Psoas muscle (tissue), 8 donors: ENCODE results near the gene PTOV1. TPM values are rescaled to one million over a fixed set of nuclear protein-coding genes. Genes with fewer than 3 reads are reported as not detected.

ENCODE experiments used
- ATAC-seq, 4 donors: fragments of 200-7000 bp; cut with Tn5 transposase; one replicate each; pipeline ENCODE4 v1.9.1; 2020; ENCODE audit warnings: moderate library complexity in 3 of 4, mild to moderate bottlenecking in 2 of 4
- DNase-seq, 2 donors: peaks; one replicate each; pipeline ENCODE4 v3.0.0-alpha.2; 2020
- H3K27ac ChIP-seq: fragments of 200-600 bp; one replicate; pipeline ENCODE4 v1.8.0; 2022
- H3K27me3 ChIP-seq, 3 donors: fragments of 200-600 bp in 1 of 3; one replicate each; pipeline versions ENCODE4 v1.6.1 to v1.8.0; 2013 to 2022; ENCODE audit warnings: low read length in 2 of 3, mild to moderate bottlenecking in 2 of 3, moderate library complexity in 1 of 3; ENCODE audit not compliant: insufficient read depth in 3 of 3
- H3K36me3 ChIP-seq, 2 donors: fragments of 200-600 bp in 1 of 2; one replicate each; pipeline versions ENCODE4 v1.6.1 to v1.8.0; 2013 to 2022; ENCODE audit warnings: low read depth in 1 of 2, mild to moderate bottlenecking in 1 of 2, moderate library complexity in 1 of 2; ENCODE audit not compliant: insufficient read depth in 1 of 2
- H3K4me1 ChIP-seq: fragments of 200-600 bp; one replicate; pipeline ENCODE4 v1.8.0; 2022
- H3K4me3 ChIP-seq: fragments of 200-600 bp; one replicate; pipeline ENCODE4 v1.8.0; 2022; ENCODE audit warnings: mild to moderate bottlenecking
- H3K9me3 ChIP-seq: fragments of 200-600 bp; one replicate; pipeline ENCODE4 v1.8.0; 2022
- WGBS, 3 donors: extraction: QIAGEN DNeasy Blood & Tissue Kit; methylation state at CpG; one replicate each; pipeline versions ENCODE4 v1.1.6 to v1.1.7; 2013; 5-methylcytosine and 5-hydroxymethylcytosine counted together
- intact Hi-C, 2 donors: fragments of 100-400 bp; cut with DNase I; formaldehyde crosslinking; loops; one replicate each; pipeline versions ENCODE4 v1.11.0 to v1.14.2; 2022
- polyA plus RNA-seq, 3 donors: library from polyadenylated mRNA; stranded (reverse); fragments of 200-250 nt; gene quantifications; one replicate each; pipeline ENCODE4 v1.2.3, GENCODE V29; 2013
- total RNA-seq, 4 donors: library from RNA; stranded (reverse); fragmentation: NEBNext Ultra II Directional in 2 of 4; extraction: Animal tissue kit (Norgen Biotek cat#: 25700) in 2 of 4; gene quantifications; one replicate each; pipeline versions ENCODE4 v1.2.1 to v1.2.4, GENCODE V29; 2021 to 2023
- TF ChIP-seq, protein P1 (sequence below): fragments of 200-600 bp; IDR thresholded peaks from one replicate; pipeline ENCODE4 v1.8.0; 2022; ENCODE audit warnings: antibody characterized with exemption
- donor health status: healthy with polysubstance abuse.
- donor health status: DM: no; HTN: no; CAD: no; lungs with moderate emphysema.
- donor health status: Bipolar disorder and iron deficiency.
- donor health status: healthy.
- donor health status: DM: yes; HTN: yes; CAD: no.
- donor health status: DM: no; HTN: no; CAD: no.
- donor health status: DM: no; HTN: no; CAD: no.
- donor health status: DM: yes; HTN: yes; CAD: no.

Gene PTOV1
- total and polyA plus RNA-seq, 7 donors = 72.1 to 189 (median 122) TPM

DNA sequence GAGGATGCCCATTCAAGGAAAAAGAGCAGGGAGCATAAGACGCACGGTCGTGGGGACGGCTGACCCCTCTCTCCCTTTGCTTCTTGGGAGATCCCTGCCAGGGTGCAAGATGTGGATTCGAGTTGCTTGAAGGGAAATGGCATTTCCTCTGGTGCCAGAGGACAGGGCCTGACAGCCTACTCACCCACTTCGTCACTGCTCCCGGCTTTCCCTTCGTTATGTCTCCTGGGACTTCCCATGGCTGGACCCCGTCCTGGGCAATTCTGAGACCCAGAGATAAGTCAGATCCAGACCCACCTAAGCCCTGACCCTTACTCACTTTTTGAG lies 27.7 kb downstream of the PTOV1 start:
- no peak for ATAC-seq
- peak overlapping the region; percentile 69 for H3K4me3 ChIP-seq
- intact Hi-C loops = loop anchor here in 1 of 2 donors (5.0 kb wide), 1 partner anchor 381 kb away; the partner anchor contains the start of gene RPS11
- peaks cover 35% of the 10 kb centered on the region for H3K4me1 ChIP-seq
- H3K27ac ChIP-seq = peak overlapping the region; percentile 92
- H3K9me3 ChIP-seq = no peaks in the 10 kb centered on the region
- TF ChIP-seq, protein P1, sequence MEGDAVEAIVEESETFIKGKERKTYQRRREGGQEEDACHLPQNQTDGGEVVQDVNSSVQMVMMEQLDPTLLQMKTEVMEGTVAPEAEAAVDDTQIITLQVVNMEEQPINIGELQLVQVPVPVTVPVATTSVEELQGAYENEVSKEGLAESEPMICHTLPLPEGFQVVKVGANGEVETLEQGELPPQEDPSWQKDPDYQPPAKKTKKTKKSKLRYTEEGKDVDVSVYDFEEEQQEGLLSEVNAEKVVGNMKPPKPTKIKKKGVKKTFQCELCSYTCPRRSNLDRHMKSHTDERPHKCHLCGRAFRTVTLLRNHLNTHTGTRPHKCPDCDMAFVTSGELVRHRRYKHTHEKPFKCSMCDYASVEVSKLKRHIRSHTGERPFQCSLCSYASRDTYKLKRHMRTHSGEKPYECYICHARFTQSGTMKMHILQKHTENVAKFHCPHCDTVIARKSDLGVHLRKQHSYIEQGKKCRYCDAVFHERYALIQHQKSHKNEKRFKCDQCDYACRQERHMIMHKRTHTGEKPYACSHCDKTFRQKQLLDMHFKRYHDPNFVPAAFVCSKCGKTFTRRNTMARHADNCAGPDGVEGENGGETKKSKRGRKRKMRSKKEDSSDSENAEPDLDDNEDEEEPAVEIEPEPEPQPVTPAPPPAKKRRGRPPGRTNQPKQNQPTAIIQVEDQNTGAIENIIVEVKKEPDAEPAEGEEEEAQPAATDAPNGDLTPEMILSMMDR = no peak
- no peaks in the 10 kb centered on the region for H3K27me3 ChIP-seq
- DNase-seq = peak in 1 of 2 donors; percentile 53
- H3K36me3 ChIP-seq = peaks cover 7 to 60% of the 10 kb centered on the region in 2 donors
- WGBS, 3 donors = 76 to 80% (median 79%) methylated on average over 9 of the region's 9 CpGs

- ATAC-seq (no peak), DNase-seq (peak in 1 of 2 donors; percentile 54)
- TF ChIP-seq, protein P1 = no peak
- Histone ChIP-seq H3K27me3 (no peaks in the 10 kb centered on the region), H3K9me3 (no peaks in the 10 kb centered on the region), H3K4me3 (peak overlapping the region; percentile 69), H3K27ac (peak overlapping the region; percentile 12), H3K36me3 (peaks cover 14 to 64% of the 10 kb centered on the region in 2 donors), H3K4me1 (peaks cover 28% of the 10 kb centered on the region)
- intact Hi-C loops = loop anchor here in 1 of 2 donors (5.0 kb wide), 1 partner anchor 382 kb away; the partner anchor contains the start of gene RPS11
- WGBS, 3 donors = 91 to 93% (median 93%) methylated on average over 12 of the region's 12 CpGs
Measured at GRCh38 chr19:49879243-49879963, 28.4 kb downstream of the PTOV1 start.

DNA sequence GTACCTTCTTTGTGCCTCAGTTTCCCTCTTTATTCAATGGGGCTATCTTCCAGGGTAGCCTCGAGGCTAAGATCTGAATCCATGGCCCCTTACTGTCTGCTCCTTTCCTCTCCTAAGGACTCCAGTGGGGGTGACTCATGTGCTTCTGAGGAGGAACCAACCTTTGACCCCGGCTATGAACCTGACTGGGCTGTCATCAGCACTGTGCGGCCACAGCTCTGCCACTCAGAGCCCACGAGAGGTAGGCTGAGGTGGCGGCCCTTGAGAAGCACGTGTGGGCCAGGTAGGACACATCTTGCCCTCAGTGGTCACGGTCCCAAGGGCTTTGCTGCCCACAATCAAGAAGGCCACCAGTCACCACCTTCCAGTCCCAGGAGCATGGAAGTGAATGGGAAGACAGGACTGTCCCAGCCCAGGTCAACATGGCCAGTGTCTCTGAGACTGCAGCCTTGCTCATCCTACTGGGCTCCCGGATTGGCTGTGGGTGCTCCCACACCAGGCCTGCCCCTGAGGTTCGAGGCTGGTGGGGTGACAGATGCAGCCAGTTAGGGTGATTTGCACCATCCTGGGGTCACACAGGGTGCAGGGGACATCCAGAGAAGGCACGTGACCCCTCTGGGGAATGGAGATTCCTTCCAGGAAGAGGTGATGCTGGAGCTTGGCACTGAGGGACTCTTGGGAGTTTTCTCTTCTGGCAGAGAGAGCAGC lies 29.4 kb downstream of the PTOV1 start:
- no peaks in the 10 kb centered on the region for H3K27me3 ChIP-seq
- peak in 1 of 2 donors; percentile 42 for DNase-seq
- peaks cover 19% of the 10 kb centered on the region for H3K4me1 ChIP-seq
- WGBS, 3 donors = 88 to 90% (median 89%) methylated on average over 10 of the region's 10 CpGs
- H3K9me3 ChIP-seq = no peaks in the 10 kb centered on the region
- ATAC-seq = no peak
- intact Hi-C loops = no loop called here
- TF ChIP-seq, protein P1 = no peak
- H3K4me3 ChIP-seq = no peak overlapping the region
- no peak overlapping the region for H3K27ac ChIP-seq
- H3K36me3 ChIP-seq = peaks cover 14 to 70% of the 10 kb centered on the region in 2 donors

DNA sequence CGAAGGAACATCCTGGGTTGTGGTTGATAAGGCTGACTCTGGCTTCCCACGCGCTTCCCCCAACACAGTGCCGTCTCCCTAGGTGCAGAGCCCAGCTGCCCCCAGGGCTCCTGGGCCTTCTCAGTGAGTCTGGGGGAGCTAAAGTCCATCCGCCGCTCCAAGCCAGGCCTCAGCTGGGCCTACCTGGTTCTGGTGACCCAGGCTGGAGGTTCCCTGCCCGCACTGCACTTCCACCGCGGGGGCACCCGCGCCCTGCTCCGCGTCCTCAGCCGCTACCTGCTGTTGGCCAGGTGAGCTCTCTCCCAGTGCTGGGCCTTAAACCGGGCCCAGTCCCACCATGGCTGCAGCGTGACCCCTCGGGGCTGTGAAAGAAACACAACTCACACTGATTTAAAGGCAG lies 30.2 kb downstream of the PTOV1 start:
- Histone ChIP-seq H3K4me1 (peaks cover 15% of the 10 kb centered on the region), H3K36me3 (peaks cover 14 to 78% of the 10 kb centered on the region in 2 donors), H3K27me3 (no peaks in the 10 kb centered on the region), H3K4me3 (no peak overlapping the region), H3K27ac (no peak overlapping the region), H3K9me3 (no peaks in the 10 kb centered on the region)
- ATAC-seq = no peak
- TF ChIP-seq, protein P1 = no peak
- DNase-seq = peak in 1 of 2 donors; percentile 51
- intact Hi-C loops = no loop called here
- 94 to 98% (median 94%) methylated on average over 16 to 17 of the region's 17 CpGs for WGBS, 3 donors
